Astrocyte of the cerebellum (primary cell): ENCODE measurements around the gene ADGRD1.
"Not testable (repeated sequence)": the region's sequence is repeated elsewhere in the genome, so short reads cannot be mapped to it uniquely, and the experiment has no call there.

Experiments
- DNase-seq: peaks from one replicate; pipeline ENCODE4 v3.0.0-alpha.2; 2011; ENCODE audit warnings: low read depth
- H3K4me3 ChIP-seq: 2 replicates; pipeline ENCODE4 v1.5.1; 2011; ENCODE audit warnings: mild to moderate bottlenecking, low read depth, low read length, moderate library complexity
- CTCF ChIP-seq: IDR thresholded peaks from 2 replicates; pipeline ENCODE4 v1.5.1; 2012; ENCODE audit warnings: low read length, low read depth, moderate library complexity, mild to moderate bottlenecking; ENCODE audit errors: missing control alignments
- in situ Hi-C: cut with HindIII; loops from 2 replicates; pipeline ENCODE4 v1.10.0; 2017; ENCODE audit warnings: low sequenced_read_pairs

The ADGRD1 gene

GRCh38 chr12:131067981-131068851, 114.5 kb downstream of the ADGRD1 start:
- no peak for DNase-seq
- in situ Hi-C loops = no loop called here
- no peak for TF ChIP-seq CTCF
- no peak overlapping the region for H3K4me3 ChIP-seq

- DNase-seq, in situ Hi-C loops, H3K4me3 ChIP-seq: not testable (repeated sequence)
Measured at GRCh38 chr12:131068926-131069720, 115.4 kb downstream of the ADGRD1 start.

DNA sequence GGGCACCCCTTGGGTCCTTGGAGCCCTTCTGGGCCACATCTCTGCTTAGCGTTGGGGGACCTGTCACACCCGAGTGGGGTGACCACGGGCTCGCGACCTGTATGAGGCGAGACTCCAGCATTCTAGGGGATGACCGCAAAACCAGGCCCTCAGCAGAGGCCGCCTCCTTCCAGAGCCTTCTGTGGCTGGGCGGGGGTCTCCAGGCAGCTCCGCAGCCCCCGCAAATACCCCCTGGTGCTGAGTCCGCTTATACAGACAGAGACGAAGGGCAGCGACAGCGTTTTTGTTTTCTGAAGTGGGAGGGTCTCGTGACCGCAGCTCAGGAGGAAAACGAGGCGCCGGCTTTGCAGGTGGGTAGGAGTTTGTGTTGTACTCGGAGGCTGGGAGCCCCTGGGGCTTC, 116.4 kb downstream of the ADGRD1 start:
- in situ Hi-C loops, H3K4me3 ChIP-seq, DNase-seq: not testable (repeated sequence)

GRCh38 chr12:131070668-131071067, 117.0 kb downstream of the ADGRD1 start:
- H3K4me3 ChIP-seq, DNase-seq, in situ Hi-C loops: not testable (repeated sequence)

- DNase-seq, in situ Hi-C loops, H3K4me3 ChIP-seq: not testable (repeated sequence)
Measured at GRCh38 chr12:131071234-131071820, 117.6 kb downstream of the ADGRD1 start.

DNA sequence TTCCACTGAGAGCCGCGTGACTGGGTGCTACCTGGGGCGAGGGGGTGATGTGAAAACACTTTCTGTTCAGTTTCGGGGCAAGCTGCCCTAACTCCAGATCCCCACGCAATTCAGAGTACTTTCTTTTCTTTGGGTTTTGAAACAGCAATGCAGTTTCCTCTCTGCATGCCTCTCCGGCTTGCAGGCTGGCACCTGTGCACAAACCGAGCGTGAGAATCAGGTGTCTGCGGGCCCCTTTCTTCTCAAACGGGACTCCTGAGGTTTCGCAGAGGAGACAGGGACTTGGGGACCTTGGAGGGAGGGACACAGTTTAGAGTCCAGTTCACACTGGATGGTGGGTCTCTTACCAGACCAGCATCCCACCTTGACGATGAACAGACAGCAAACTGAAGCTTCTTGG, 118.2 kb downstream of the ADGRD1 start:
- DNase-seq, in situ Hi-C loops, H3K4me3 ChIP-seq: not testable (repeated sequence)

- no peak for TF ChIP-seq CTCF
- H3K4me3 ChIP-seq = no peak overlapping the region
- DNase-seq = no peak
- in situ Hi-C loops = no loop called here
Measured at GRCh38 chr12:131072451-131073230, 118.9 kb downstream of the ADGRD1 start.

DNA sequence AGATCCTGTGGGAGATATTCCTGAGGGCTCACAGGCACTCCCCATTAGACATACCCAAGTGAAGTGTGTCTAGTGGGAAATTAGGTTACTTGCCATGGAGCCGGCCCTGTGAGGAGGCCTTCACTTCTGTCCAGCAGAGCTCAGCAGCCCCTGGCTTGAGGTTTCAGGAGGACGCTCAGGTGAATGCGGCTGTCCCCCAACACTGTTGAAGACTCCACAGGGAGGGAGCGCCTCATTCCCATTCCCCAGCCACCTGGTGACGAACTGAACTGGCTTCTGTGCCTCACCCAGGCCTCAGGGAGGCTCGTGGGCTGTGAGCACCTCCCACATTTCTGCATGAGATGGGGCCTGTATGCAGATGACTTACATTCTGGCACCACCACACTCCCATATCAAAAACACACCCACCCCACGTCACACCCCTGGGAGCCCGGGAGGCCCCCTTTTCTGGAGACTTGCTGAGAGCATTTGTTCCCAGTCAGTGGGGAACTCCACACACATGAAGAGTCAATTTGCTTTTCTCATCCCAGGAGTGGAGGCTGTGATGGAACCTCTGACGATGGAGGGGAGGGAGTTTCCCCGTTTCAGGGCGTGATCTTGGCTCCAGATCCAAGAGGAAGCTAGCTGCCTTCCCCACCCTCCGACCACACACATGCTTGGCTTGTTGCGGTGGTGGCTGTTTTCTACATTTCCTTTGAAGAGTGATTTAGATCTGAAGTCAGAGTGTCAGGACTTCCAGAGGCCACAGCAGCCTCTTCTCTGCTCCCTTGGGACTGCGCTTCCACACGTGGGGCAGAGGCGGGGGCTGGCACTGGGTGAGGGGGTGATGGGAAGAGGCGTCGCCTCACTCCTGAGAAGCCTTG, 120.7 kb downstream of the ADGRD1 start:
- no peak for TF ChIP-seq CTCF

More for the DNA sequence above, 120.7 kb downstream of the ADGRD1 start:
- DNase-seq = no peak
- no peak overlapping the region for H3K4me3 ChIP-seq
- in situ Hi-C loops = no loop called here
